NCI-H2196 treated with DMSO at 0.1 percent for 48 hours (cell line): ENCODE data around the gene CCR5AS.
"Not testable (repeated sequence)": the region's sequence is repeated elsewhere in the genome, so short reads cannot be mapped to it uniquely, and the experiment has no call there.

ENCODE experiments used
- DNase-seq: peaks from one replicate; lab custom pipeline; 2025; ENCODE audit not compliant: unreplicated experiment; lab: John Stamatoyannopoulos, UW

The CCR5AS gene

GRCh38 chr3:46405301-46406019 is 1.4 kb downstream of the CCR5AS start:
- DNase-seq, result no peak

GRCh38 chr3:46402902-46403301 is 4.0 kb downstream of the CCR5AS start:
- DNase-seq, result not testable (repeated sequence)

DNA sequence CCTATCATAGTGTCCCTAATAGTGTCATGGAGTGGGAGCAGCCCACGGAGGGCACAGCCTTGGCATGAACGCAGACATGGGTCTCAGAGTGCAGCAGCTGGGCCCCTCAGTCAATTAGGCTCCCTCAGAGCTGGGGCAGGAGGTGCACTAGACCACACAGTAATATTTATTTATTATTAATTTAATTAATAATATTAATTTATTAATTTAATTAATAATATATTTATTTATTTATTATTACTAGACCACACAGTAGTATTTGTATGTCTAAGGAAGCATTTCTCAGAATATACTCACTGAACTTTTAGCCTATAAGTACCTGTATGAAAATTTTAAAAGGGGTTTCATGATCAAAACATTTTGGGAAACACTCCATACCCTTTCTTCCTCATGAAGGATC is 5.3 kb downstream of the CCR5AS start:
- DNase-seq, result no peak

GRCh38 chr3:46400846-46401245 is 6.0 kb downstream of the CCR5AS start:
- no peak for DNase-seq

- DNase-seq, result no peak
Observed at GRCh38 chr3:46400000-46400734, 6.7 kb downstream of the CCR5AS start.

DNA sequence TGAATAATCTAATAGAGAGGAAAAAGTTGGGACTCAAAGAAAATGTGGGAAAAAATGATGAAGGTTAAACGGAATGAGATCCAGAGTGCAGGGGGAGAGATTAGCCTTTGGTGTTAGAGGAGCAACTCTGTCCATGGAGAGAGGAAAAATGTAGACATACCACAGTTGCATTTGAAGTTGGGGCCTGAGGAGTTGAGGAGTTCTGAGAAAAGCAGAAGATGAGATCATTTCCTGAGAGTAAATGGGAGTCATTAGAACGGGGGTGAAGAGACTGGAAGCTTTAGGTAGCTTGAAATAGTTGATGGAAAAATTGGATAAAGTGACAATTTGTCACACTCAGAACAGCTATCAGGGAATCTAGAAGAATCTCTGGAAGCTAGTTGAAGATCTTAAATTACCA is 7.3 kb downstream of the CCR5AS start:
- no peak for DNase-seq

DNA sequence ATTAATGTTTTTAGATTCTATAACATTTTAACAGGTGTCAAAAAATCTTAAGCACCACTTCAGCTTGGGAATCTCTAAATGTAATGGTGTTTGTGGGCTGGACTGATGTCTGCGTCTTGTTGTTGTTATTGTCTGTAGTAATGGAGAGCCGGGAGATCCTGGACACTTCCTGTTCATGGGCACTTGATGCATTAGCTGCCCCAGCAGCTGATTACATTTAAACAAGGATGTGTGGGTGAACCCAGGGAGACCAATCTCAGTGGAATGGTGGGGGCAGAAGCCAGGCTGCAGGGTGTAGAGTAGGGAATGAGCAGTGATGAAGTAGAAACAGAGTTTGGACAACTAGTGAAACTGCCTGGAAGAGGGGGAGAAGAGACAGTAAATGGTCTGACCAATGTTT is 7.8 kb downstream of the CCR5AS start:
- no peak for DNase-seq

- DNase-seq, result no peak
Observed at GRCh38 chr3:46398186-46398955, 8.5 kb downstream of the CCR5AS start.

DNA sequence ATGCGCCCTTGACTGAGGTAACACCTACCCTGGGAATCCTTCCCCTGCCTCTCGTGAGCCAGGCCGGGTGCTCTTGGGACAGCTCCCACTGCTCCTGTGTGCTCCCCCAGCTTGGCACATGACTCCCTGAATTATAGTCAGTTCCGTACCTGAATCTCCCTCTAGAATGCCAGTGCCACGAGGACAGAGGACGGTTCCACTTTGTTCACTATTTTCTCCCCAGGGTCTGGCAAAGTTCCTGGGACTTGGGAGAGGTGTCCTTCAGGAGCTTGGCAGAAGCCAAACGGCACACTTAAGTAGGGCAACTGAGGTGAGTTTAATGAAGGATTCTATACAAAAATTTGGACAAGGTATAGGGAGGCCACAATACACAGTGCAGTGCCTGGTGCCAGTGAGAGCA is 9.8 kb downstream of the CCR5AS start:
- DNase-seq, result no peak

DNA sequence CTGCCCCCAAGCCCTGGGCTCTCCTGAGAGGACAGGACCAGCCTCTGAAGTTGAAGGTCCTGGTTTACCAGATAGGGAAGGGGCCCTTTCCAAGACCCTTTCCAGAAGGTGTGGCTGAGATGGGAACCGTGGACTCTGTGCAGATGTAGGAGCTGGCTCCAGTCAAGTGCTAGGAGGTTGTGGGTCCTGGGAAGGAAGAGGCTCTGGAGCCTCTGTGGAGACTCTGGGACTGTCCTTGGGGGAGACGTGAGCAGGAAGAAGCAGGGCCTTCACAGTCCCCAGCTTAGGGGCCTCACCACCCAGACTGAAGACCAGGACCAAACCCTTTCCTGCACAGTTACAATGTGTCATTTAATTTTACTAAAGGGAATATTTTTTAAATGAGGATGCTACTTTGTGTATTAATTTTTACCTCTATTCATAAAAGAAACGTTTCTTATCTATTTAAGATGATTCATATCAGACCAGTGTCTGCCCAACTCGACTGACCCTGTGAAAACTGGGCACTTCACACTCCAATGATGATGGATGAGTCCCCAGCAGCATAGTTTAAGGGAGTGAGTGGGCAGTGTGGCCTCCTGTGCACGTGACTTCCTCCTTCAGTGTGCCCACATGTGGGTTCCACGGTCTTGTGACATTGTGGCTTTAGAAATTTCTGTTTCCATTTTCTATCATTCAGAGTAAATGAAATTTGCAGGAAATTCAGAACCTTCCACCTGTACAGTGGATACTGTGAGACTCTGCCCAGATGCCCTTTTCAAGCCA is 10.9 kb downstream of the CCR5AS start:
- DNase-seq, result no peak

GRCh38 chr3:46395210-46395661 is 11.6 kb downstream of the CCR5AS start:
- no peak for DNase-seq

DNA sequence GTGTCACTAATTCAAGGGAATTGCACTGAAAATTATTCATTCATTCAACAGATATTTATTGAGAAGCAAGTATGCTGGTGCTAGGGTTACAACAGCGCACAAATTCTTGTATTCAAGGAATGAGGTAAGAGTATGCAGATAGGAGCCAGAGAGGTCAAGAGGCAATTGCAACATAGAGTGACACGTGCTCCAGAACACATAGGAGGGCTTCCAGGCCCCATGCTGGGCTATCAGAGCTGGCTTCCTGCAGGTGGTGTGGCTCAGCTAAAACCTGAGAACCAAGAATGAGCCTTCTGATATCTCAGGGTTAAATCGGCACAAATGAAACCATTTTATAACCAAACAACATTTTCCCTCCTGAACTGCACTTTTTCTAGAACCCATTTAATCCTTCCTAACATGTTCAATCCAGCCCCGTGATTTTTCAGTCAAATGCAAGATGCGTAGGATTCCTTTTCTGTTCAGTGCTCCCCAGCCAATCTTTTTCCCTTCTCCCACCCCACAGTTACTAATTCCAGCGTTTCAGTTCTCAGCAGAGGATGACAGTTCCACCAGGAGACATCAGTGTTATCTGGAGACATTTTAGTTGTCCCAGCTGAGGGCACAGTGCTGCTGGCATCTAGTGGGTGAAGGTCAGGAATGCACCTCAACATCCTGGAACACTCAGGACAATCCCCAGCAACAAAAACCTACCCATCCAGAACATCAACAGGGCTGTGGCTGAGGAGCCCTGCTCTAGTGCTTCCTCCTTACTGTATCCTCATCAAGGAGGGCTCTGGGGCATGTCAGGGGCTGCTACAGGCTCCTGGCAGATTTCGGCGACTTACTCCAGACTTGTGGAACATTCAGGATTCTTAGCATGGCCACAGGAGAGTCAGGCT is 13.1 kb downstream of the CCR5AS start:
- DNase-seq, result no peak

DNA sequence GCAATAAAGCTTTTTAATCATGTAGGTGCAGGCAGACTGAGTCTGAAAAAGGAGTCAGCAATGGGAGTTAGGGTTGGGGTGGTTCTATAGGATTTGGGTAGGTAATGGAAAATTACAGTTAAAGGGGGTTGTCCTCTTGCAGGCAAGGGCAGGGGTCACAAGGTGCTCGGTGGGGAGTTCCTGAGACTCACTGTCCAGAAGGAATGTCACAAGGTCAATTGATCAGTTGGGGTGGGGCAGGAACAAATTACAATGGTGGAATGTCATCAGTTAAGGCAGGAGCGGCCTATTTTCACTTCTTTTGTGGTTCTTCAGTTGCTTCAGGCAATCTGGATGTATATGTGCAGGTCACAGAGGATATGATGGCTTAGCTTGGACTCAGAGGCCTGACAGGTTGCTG is 13.9 kb downstream of the CCR5AS start:
- no peak for DNase-seq

- not testable (repeated sequence) for DNase-seq
Observed at GRCh38 chr3:46391526-46391925, 15.3 kb downstream of the CCR5AS start.

GRCh38 chr3:46389306-46389705 is 17.6 kb downstream of the CCR5AS start:
- no peak for DNase-seq

DNA sequence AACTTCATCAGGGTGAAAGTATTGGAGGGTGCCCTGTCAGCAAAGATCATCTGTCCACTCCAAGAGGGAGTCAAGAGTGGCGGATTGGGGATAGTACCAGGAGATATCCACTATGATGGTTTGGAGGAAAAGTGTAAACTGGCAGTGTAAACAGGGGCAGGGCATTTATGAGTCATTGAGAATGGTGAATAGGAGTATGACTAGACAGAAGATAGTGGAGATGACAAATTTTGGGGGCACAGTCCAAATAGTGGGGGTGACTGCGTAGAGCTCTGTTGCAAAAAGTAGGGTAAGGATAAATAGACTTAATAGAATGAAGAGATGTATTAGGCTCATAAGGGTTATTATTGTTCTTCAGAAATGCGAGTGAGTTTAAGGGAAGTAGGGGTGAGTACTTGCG is 18.0 kb downstream of the CCR5AS start:
- DNase-seq, result not testable (repeated sequence)

DNA sequence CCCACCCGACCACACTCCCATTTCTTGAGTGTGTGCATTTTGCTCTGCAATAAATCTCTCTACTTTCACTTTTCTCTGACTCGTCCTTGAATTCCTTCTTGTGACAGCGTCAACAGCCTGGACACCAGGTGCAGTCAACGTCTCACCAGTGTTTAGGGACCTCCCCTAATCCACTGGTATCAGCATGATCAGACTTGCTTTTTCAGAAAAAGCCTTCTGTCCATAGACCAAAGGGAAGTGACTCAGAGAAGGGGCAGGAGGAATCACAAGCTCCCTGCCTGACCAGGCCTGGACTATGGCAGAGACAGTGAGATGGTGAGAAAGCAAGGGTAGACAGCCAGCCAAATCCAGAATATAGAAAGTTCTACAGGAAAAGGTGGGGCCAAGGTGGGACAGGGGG is 20.7 kb downstream of the CCR5AS start:
- DNase-seq, result no peak

- DNase-seq, result no peak
Observed at GRCh38 chr3:46383951-46384330, 22.9 kb downstream of the CCR5AS start.

DNA sequence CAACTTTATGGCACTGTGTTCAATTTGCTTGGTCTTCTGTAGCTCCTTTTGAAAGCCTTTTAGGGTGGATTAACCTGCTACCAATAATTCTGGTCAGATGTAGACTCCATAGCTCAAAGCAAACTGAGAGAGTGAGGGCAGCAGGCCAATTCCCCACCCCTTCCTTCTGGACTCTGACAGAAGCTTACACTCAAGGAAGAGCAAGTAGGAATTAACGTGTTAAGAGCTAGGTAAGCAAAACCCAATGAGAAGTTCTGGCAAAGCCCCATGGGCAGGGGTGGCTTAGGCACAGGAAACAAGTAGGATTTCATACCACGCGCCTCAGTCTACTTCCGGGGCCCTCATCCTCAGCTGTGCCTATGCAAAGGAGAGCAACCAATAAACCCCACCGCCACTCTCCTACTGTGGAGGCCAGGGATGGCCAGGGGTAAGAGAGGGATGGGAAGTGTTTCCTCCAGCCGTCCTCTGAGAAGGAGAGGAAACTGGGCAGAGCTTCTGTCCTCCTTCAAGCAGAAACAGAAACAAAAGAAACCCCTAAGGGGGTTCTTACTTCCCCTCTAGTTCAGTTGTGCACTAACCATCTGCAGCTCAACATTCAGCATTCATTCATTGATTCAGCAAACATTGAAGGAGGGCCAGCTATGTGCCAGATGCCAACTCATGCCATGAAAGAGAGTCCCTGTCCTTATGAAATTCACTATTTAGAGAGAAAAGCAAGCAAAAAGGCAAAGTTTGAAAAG is 23.5 kb downstream of the CCR5AS start:
- DNase-seq, result no peak
